CD14-positive monocyte (primary cell): ENCODE results near the gene L3MBTL4. TPM values are rescaled to one million over a fixed set of nuclear protein-coding genes. Genes with fewer than 3 reads are reported as not detected.
A peak's percentile ranks its signal among the peaks of the same experiment; 100 is the strongest.

Experiments used
- DNase-seq, 3 donors: peaks; one replicate each; pipeline ENCODE4 v3.0.0-alpha.2; 2011 to 2022
- H2AFZ ChIP-seq: 2 replicates; pipeline ENCODE4 v1.6.0; 2012; ENCODE audit warnings: mild to moderate bottlenecking, low read depth, low read length, inconsistent platforms; ENCODE audit not compliant: insufficient read depth, poor library complexity, severe bottlenecking
- H3K27ac ChIP-seq, 2 donors: 1 replicate in 1 of 2; 2 replicates in 1 of 2; pipeline ENCODE4 v1.5.1; 2012 to 2013; ENCODE audit warnings: low read length in 2 of 2, control low read depth in 1 of 2, inconsistent platforms in 1 of 2, low read depth in 1 of 2, mild to moderate bottlenecking in 1 of 2
- H3K27me3 ChIP-seq, 2 donors: one replicate each; pipeline versions ENCODE4 v1.6.0 to v1.6.1; 2011 to 2013; ENCODE audit warnings: low read length in 2 of 2; ENCODE audit not compliant: control insufficient read depth in 2 of 2, insufficient read depth in 2 of 2
- H3K36me3 ChIP-seq, 2 donors: replicated peaks in 1 of 2; 1 replicate in 1 of 2; 2 replicates in 1 of 2; pipeline versions ENCODE4 v1.5.1 to v1.6.1; 2012 to 2013; ENCODE audit warnings: low read length in 2 of 2, control low read depth in 1 of 2, inconsistent platforms in 1 of 2, mild to moderate bottlenecking in 1 of 2; ENCODE audit not compliant: insufficient read depth in 2 of 2, control insufficient read depth in 1 of 2
- H3K4me1 ChIP-seq, 2 donors: 1 replicate in 1 of 2; 2 replicates in 1 of 2; pipeline versions ENCODE4 v1.5.1 to v1.6.1; 2012 to 2013; ENCODE audit warnings: low read length in 2 of 2, control low read depth in 1 of 2, inconsistent platforms in 1 of 2, mild to moderate bottlenecking in 1 of 2, moderate library complexity in 1 of 2; ENCODE audit not compliant: insufficient read depth in 2 of 2, control insufficient read depth in 1 of 2
- H3K4me2 ChIP-seq: replicated peaks from 2 replicates; pipeline ENCODE3; 2012; ENCODE audit warnings: low read length, moderate library complexity, mild to moderate bottlenecking; ENCODE audit not compliant: poor library complexity, severe bottlenecking; ENCODE audit errors: extremely low read depth
- H3K4me3 ChIP-seq, 3 experiments: fragments of 200-600 bp in 1 of 3; sonication (generic) in 1 of 3; replicated peaks in 1 of 3; 1 replicate in 2 of 3; 2 replicates in 1 of 3; pipeline ENCODE4 v1.5.1; 2011 to 2013; ENCODE audit warnings: low read length in 3 of 3, mild to moderate bottlenecking in 3 of 3, control low read depth in 2 of 3, low read depth in 2 of 3, inconsistent platforms in 1 of 3, moderate library complexity in 1 of 3
- H3K79me2 ChIP-seq: 2 replicates; pipeline ENCODE4 v1.6.0; 2012; ENCODE audit warnings: mild to moderate bottlenecking, control low read depth, inconsistent platforms, low read length, moderate library complexity; ENCODE audit not compliant: insufficient read depth
- H3K9ac ChIP-seq: 2 replicates; pipeline ENCODE4 v1.6.0; 2017; ENCODE audit warnings: low read length, mild to moderate bottlenecking; ENCODE audit not compliant: insufficient read depth, poor library complexity, severe bottlenecking
- H3K9me3 ChIP-seq, 2 donors: replicated peaks in 1 of 2; 1 replicate in 1 of 2; 2 replicates in 1 of 2; pipeline versions ENCODE4 v1.5.1 to v1.6.1; 2012 to 2013; ENCODE audit warnings: low read length in 2 of 2, control low read depth in 1 of 2; ENCODE audit not compliant: control insufficient read depth in 1 of 2, insufficient read depth in 1 of 2
- H4K20me1 ChIP-seq: 2 replicates; pipeline ENCODE4 v1.6.0; 2012; ENCODE audit warnings: mild to moderate bottlenecking, low read length, control low read depth, moderate library complexity; ENCODE audit not compliant: insufficient read depth
- H3K27ac Mint-ChIP-seq, 7 donors: one replicate each; pipeline ENCODE4 v1.8.0; 2020; ENCODE audit warnings: mild to moderate bottlenecking in 7 of 7, mixed read lengths in 7 of 7, moderate library complexity in 6 of 7, inconsistent platforms in 2 of 7
- H3K27me3 Mint-ChIP-seq, 3 donors: one replicate each; pipeline ENCODE4 v1.8.0; 2021 to 2022; ENCODE audit warnings: low read depth in 3 of 3, mild to moderate bottlenecking in 3 of 3, mixed read lengths in 3 of 3, moderate library complexity in 3 of 3, inconsistent platforms in 1 of 3
- H3K36me3 Mint-ChIP-seq, 2 donors: one replicate each; pipeline ENCODE4 v1.8.0; 2020; ENCODE audit warnings: mixed read lengths in 2 of 2, inconsistent platforms in 1 of 2, mild to moderate bottlenecking in 1 of 2
- H3K4me1 Mint-ChIP-seq: one replicate; pipeline ENCODE4 v1.8.0; 2020; ENCODE audit warnings: mild to moderate bottlenecking, mixed read lengths
- H3K4me3 Mint-ChIP-seq, 2 donors: one replicate each; pipeline ENCODE4 v1.8.0; 2020; ENCODE audit warnings: mild to moderate bottlenecking in 2 of 2, mixed read lengths in 2 of 2, moderate library complexity in 1 of 2
- H3K9me3 Mint-ChIP-seq, 7 donors: one replicate each; pipeline ENCODE4 v1.8.0; 2020 to 2022; ENCODE audit warnings: mixed read lengths in 7 of 7, mild to moderate bottlenecking in 6 of 7, moderate library complexity in 6 of 7, inconsistent platforms in 2 of 7
- WGBS: methylation state at CpG from one replicate; pipeline ENCODE4 v1.1.5; 2013; ENCODE audit warnings: missing lambda C conversion rate; ENCODE audit not compliant: insufficient coverage; 5-methylcytosine and 5-hydroxymethylcytosine counted together
- intact Hi-C, 2 donors: fragments of 100-400 bp; cut with micrococcal nuclease; formaldehyde crosslinking; loops; one replicate each; pipeline versions ENCODE4 v1.15.0 to v1.15.1; 2023
- polyA plus RNA-seq, 3 donors: library from polyadenylated mRNA; depleted of rRNA in 1 of 3; unstranded in 2 of 3; stranded (reverse) in 1 of 3; fragments of 300-500 nt in 2 of 3; fragments of >200 nt in 1 of 3; fragmentation: Illumina TruSeq in 2 of 3; gene quantifications; 1 replicate in 2 of 3; 2 replicates in 1 of 3; pipeline ENCODE4 v1.2.3, GENCODE V29; 2012 to 2021
- TF ChIP-seq, protein P1 (sequence below): fragments of 200-600 bp; IDR thresholded peaks from one replicate; pipeline ENCODE4 v1.8.0; 2022; ENCODE audit warnings: antibody characterized with exemption, mild to moderate bottlenecking

The L3MBTL4 gene
- polyA plus RNA-seq, 3 donors: 0.55 to 1.2 (median 0.72) TPM

DNA sequence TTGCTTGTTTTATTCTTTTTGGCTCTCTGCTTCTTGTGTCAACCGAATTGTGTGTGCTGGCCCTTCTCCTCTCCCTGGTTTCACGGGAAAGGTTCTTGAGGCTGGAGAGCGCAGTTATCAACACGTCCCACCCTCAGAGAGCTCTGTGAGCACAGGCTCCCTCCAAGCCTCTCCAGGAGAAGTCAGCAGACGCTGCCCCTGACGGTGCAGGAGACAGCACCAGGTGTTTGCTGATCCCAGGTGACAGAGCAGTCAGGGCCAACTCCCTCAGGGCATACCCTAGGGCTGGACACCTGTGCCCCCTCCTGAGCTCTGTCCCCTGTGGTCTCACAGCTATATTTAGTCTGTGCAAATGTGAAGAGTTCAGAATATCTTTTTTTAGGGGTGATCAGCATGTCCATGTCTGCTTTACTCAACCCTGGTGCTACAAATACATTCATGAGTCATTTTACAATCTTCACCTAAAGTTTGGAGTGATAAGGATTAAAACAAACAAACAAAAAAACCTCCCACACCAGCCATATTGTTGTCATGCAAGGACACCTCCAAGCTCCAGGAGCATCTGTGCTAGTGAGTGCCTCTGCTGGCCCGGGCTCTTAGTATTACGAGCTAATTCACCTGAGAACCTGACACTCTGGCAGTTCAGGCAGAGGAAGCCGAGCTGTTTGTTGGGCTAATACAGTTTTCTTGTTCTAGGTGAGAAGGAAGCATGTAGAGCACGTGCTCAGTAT is 453.4 kb downstream of the L3MBTL4 start:
- Histone ChIP-seq H3K9ac (no peak overlapping the region), H3K4me3 (no peak overlapping the region), H3K27ac (no peak overlapping the region), H3K36me3 (no peaks in the 10 kb centered on the region), H3K4me2 (no peak overlapping the region), H4K20me1 (no peaks in the 10 kb centered on the region), H2AFZ (no peak overlapping the region), H3K79me2 (no peaks in the 10 kb centered on the region), H3K4me1 (no peaks in the 10 kb centered on the region), H3K9me3 (no peaks in the 10 kb centered on the region), H3K27me3 (no peaks in the 10 kb centered on the region)
- Mint-ChIP-seq H3K27ac (peak overlapping the region in 1 of 7 donors; percentile 53), H3K4me3 (no peak overlapping the region), H3K36me3 (no peaks in the 10 kb centered on the region), H3K4me1 (no peaks in the 10 kb centered on the region), H3K27me3 (no peaks in the 10 kb centered on the region), H3K9me3 (peaks cover 0 to 3% (median 0%) of the 10 kb centered on the region in 7 donors)
- TF ChIP-seq, protein P1, sequence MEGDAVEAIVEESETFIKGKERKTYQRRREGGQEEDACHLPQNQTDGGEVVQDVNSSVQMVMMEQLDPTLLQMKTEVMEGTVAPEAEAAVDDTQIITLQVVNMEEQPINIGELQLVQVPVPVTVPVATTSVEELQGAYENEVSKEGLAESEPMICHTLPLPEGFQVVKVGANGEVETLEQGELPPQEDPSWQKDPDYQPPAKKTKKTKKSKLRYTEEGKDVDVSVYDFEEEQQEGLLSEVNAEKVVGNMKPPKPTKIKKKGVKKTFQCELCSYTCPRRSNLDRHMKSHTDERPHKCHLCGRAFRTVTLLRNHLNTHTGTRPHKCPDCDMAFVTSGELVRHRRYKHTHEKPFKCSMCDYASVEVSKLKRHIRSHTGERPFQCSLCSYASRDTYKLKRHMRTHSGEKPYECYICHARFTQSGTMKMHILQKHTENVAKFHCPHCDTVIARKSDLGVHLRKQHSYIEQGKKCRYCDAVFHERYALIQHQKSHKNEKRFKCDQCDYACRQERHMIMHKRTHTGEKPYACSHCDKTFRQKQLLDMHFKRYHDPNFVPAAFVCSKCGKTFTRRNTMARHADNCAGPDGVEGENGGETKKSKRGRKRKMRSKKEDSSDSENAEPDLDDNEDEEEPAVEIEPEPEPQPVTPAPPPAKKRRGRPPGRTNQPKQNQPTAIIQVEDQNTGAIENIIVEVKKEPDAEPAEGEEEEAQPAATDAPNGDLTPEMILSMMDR: no peak
- 96% methylated on average over 10 of the region's 10 CpGs for WGBS
- DNase-seq: no peak
- intact Hi-C loops: loop anchor here in 1 of 2 donors (10.0 kb wide), 1 partner anchor 56 kb away; no protein-coding TSS in a partner anchor

DNA sequence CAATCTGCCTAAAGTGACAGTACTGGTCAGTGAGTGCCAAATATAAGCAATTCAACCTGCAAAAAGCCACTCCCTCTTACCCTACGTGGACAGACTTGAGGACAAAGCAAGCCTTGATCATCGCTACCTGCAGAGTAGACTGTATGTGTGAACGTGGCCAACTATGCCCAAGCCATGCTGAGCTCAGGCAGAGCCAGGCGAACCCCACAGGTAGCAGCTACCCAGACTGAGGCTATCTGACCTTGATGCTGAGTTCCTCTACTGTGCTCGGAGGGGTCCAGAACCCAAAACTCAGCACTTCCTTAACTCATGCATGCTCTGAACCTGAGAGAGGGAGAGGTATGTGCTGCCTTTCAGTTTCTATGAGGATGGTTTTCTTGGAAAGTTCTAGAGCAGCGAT is 455.9 kb downstream of the L3MBTL4 start:
- Histone ChIP-seq H3K36me3 (no peaks in the 10 kb centered on the region), H3K4me3 (no peak overlapping the region), H3K4me1 (no peaks in the 10 kb centered on the region), H3K9me3 (no peaks in the 10 kb centered on the region), H4K20me1 (no peaks in the 10 kb centered on the region), H2AFZ (no peak overlapping the region), H3K27ac (no peak overlapping the region), H3K4me2 (no peak overlapping the region), H3K79me2 (no peaks in the 10 kb centered on the region), H3K9ac (no peak overlapping the region), H3K27me3 (no peaks in the 10 kb centered on the region)
- H3K9me3 Mint-ChIP-seq: peaks cover 0 to 3% (median 0%) of the 10 kb centered on the region in 7 donors
- intact Hi-C loops: no loop called here
- H3K27me3 Mint-ChIP-seq: no peaks in the 10 kb centered on the region
- TF ChIP-seq, protein P1: no peak
- H3K27ac Mint-ChIP-seq: no peak overlapping the region
- H3K4me1 Mint-ChIP-seq: no peaks in the 10 kb centered on the region
- 91% methylated on average over 5 of the region's 6 CpGs for WGBS
- no peak overlapping the region for H3K4me3 Mint-ChIP-seq
- no peak for DNase-seq
- no peaks in the 10 kb centered on the region for H3K36me3 Mint-ChIP-seq
